Jurkat, Clone E6-1 (cell line): ENCODE data around the gene OR2V1.
"Not testable (repeated sequence)": the region's sequence is repeated elsewhere in the genome, so short reads cannot be mapped to it uniquely, and the experiment has no call there.

Experiments used
- DNase-seq: peaks from one replicate; pipeline ENCODE4 v3.0.0-alpha.2; 2011; ENCODE audit warnings: low read depth, low spot score
- H3K4me3 ChIP-seq: 2 replicates; pipeline ENCODE4 v1.5.1; 2011; ENCODE audit warnings: mild to moderate bottlenecking, low read length, control low read depth, moderate library complexity

Gene OR2V1

DNA sequence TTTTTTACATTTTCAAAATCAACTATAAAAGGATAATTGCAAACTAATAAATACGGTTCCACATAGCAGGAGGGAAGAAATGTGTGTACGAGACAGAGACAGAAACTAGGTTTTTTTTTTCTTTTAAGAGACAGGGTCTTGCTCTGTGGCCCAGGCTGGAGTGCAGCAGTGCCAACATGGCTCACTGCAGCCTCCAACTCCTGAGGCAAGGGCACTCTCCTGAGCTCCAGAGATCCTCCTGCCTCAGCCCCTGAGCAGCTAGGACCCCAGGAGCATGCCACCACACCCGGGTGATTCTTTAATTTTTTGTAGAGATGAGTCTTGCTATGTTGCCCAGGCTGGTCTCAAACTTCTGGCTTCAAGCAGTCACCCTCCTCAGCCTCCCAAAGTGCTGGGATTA, 2.1 kb upstream of the OR2V1 start:
- no peak for DNase-seq
- H3K4me3 ChIP-seq: no peak overlapping the region

DNA sequence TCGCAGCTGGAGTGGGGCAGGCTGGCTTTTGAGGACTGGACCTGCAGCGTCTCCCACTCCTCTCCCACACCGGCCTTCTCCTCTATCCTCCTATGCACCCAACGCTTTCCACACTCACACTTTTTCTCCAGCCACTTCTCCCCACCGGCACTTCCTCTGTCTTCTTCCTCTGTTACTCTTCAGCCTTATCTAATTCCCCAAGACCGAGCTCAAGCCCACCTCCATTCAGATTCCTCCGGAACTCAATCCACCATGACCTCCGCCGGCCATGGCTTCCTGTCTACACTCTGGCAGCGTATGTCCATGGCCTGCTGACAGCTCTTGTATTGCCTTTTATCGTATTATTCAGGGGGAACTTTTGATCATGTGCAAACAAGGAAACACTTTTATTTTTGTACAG, 545 bp upstream of the OR2V1 start:
- DNase-seq: no peak
- H3K4me3 ChIP-seq: no peak overlapping the region

DNA sequence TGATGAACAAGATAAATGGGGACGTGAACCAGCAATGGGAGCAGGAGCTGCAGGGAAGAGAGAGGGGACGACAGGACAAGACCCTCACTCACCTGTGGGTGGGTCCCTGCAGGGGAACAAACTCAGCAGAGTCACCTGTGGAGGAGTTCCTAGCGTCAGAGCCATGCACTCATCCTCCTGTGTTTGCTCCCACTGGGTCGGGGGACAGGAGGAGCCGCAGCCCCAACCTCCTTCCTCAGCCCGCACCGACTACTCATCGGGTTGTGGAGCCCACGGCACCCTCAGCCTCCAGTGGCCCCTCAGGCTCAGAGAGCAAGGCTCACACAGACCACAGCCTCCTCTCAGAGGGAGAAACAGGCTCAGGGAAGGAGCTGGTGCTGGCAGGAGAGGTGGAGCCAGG, 888 bp downstream of the OR2V1 start:
- DNase-seq, H3K4me3 ChIP-seq: not testable (repeated sequence)

GRCh38 chr5:181129601-181130000, 1.4 kb downstream of the OR2V1 start:
- H3K4me3 ChIP-seq: no peak overlapping the region
- no peak for DNase-seq

GRCh38 chr5:181127907-181128626, 2.9 kb downstream of the OR2V1 start:
- H3K4me3 ChIP-seq: no peak overlapping the region
- DNase-seq: no peak

- no peak overlapping the region for H3K4me3 ChIP-seq
- no peak for DNase-seq
Observed at GRCh38 chr5:181127456-181127855, 3.5 kb downstream of the OR2V1 start.

DNA sequence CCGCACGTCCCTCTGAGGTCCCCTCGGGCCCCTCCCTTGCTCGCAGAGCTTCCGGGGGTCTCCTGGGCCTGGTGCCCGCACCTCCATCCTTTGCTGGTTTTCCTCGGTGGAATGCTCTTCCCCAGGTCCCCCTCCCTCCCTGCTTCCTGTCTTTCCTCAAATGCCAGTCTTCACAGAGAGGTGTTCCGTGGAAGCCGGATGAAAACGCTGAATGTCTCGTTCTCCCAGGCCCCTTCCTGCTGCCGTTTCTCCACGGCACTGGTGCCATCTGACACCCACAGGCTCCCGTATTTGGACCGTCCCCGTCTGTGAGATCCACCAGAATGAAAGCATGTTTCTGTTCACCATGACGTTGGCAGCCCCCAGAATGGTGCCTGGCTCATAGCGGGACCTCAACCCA, 4.1 kb downstream of the OR2V1 start:
- H3K4me3 ChIP-seq: no peak overlapping the region
- DNase-seq: no peak

DNA sequence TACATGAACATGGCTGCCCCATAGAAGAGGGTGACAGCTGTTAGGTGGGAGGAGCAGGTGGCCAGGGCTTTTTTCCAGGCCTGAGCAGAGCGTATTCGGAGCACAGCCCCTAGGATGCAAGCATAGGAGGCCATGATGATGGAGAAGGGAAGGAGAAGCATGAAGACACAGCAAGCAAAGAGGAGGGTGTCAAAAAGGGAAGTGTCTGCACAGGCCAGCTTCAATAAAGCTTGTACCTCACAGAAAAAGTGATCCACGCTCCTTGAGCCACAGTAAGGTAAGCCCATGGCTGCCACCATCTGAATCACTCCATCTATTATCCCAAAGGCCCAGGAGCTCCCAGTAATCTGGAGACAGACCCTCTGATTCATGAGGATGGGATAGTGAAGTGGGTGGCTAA, 6.4 kb downstream of the OR2V1 start:
- no peak for DNase-seq
- no peak overlapping the region for H3K4me3 ChIP-seq

GRCh38 chr5:181121675-181122561, 9.1 kb downstream of the OR2V1 start:
- no peak overlapping the region for H3K4me3 ChIP-seq
- DNase-seq: no peak

DNA sequence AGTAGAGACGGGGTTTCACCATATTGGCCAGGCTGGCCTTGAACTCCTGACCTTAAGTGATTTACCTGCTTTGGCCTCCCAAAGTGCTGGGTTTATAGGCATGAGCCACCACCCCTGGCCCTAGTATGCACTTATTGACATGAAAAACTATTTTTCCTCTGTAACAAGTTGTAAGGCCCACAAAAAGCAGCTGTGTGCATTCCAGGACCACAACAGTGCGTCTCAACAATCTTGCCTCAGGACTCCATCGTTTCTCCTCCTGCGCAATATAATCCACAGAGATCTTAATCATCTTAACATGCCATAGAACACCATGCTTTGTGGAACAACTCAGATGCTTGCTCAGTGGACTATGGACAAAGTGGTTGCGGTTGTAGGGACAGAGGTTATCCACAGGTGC, 10.2 kb downstream of the OR2V1 start:
- no peak for DNase-seq
- H3K4me3 ChIP-seq: no peak overlapping the region

DNA sequence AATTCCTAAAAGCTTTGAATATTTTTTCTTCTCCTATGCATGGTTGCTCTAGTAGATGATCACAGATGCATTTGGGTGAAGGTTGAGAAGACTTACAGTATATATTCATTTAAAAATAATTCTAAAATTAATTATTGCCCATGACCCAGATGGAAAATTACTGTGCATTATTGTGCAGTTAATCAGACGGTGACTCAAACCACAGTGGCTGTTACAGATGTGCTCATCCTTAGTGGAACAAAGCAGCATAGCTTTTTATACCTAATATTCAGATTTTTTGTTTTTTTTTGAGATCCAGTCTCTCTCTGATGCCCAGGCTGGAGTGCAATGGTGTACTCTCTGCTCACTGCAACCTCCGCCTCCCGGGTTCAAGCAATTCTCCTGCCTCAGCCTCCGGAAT, 10.7 kb downstream of the OR2V1 start:
- DNase-seq: no peak
- H3K4me3 ChIP-seq: no peak overlapping the region

DNA sequence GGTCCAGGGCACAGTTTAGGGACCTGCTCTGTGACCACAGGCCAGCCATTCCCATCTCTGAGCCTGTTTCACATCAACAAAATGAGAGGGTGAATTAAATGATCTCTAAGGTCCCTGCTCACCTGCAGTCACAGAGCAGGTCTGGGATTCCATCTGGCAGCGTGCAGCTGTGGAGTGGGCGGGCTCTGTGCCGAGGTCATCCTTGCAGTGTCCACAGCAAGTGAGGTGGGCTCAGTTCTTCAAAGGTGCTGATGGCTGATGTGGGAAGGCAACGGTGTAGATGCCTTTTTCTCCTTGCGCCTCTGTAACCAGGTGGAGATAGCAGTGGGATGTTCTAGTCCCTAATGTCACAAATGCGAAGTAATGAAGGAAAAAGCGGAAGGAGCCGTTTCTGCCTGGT, 11.9 kb downstream of the OR2V1 start:
- no peak overlapping the region for H3K4me3 ChIP-seq
- no peak for DNase-seq

DNA sequence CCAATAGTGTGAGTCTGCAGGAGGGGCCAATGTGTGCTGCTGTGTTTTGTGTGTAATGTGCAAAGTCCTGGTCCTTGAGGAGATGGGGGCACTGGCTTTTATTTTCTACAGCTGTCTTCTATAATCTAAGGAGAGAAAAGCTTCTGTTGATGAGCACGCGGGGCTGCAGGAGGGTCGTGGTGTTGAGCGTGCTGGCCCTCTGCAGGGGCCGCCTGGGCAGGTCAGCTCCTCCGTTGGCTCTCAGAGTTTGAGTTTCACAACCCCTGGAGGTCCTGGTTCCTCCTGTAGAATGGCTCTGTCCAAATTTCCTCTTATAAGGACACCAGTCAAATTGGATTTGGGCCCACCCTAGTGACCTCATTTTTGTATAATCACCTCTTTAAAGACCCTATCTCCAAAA, 12.6 kb downstream of the OR2V1 start:
- no peak for DNase-seq
- no peak overlapping the region for H3K4me3 ChIP-seq

GRCh38 chr5:181114844-181115778, 15.9 kb downstream of the OR2V1 start:
- no peak for DNase-seq
- H3K4me3 ChIP-seq: no peak overlapping the region

DNA sequence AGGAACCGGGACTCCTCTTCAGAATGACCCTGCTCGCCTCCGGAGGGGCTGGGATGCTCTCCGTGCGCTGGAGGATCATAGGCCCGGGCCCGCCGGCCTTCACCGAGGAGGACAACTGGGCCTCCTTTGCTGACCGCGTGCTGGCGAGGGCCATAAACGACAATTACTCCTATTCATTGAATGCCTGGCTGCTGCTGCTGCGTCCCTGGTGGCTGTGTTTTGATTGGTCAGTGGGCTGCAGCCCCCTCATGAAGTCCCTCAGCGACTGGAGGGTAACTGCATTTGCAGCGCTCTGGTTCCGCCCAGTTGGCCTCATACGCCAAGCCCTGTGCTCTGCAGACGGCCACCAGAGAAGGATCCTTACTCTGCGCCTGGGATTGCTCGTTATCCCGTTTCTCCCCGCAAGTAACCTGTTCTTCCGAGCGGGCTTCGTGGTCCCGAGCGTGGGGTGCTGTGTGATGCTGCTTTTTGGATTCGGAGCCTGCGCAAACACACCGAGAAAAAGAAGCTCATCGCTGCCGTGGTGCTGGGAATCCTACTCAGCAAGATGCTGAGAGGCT, 16.6 kb downstream of the OR2V1 start:
- DNase-seq: no peak
- H3K4me3 ChIP-seq: no peak overlapping the region

- not testable (repeated sequence) for DNase-seq, H3K4me3 ChIP-seq
Observed at GRCh38 chr5:181113572-181113971, 17.4 kb downstream of the OR2V1 start.

- no peak for DNase-seq
- H3K4me3 ChIP-seq: no peak overlapping the region
Observed at GRCh38 chr5:181112476-181112875, 18.5 kb downstream of the OR2V1 start.

- no peak overlapping the region for H3K4me3 ChIP-seq
- no peak for DNase-seq
Observed at GRCh38 chr5:181111010-181111409, 20.0 kb downstream of the OR2V1 start.

DNA sequence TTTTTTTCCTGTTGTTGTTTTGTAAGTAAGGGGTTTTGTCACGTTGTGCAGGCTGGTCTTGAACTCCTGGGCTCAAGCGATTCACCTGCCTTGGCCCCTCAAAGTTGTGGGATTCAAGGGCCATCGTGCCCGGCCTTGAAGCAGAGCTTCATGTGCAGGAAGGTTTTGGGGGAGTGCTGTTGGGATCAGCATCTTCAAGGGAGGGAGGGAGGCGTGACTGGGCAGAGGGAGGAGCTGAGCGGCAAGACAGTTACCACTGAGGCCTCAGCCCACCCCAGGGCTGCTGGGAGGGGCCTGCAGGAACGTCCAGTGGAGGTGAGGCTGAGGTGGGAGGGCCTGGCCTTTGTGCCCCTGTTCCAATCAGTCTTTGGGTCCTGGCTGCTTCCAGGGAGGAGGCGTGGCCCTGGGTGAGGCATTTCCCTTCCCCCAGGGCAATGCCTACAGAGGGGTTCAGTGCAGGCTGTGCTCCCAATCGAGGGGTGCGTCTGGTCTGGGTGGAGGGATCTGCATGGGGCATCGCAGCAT, 21.4 kb downstream of the OR2V1 start:
- no peak for DNase-seq
- no peak overlapping the region for H3K4me3 ChIP-seq
